Stimulated activated CD8-positive, alpha-beta memory T cell treated with anti-CD3 and anti-CD28 coated beads, Interleukin-7, amount 100 ng/mL, for 24 hours (primary cell): Measurements from ENCODE around the gene CTU1.

Experiments used
- DNase-seq: peaks from one replicate; pipeline ENCODE4 v3.0.0-alpha.2; 2020; ENCODE audit warnings: low read depth

Gene CTU1

GRCh38 chr19:51131780-51132680 is 23.8 kb upstream of the CTU1 start:
- no peak for DNase-seq

GRCh38 chr19:51129716-51130115 is 21.5 kb upstream of the CTU1 start:
- no peak for DNase-seq

- DNase-seq: no peak
Observed at GRCh38 chr19:51128227-51128626, 20.0 kb upstream of the CTU1 start.

- DNase-seq: no peak
Observed at GRCh38 chr19:51127755-51128154, 19.5 kb upstream of the CTU1 start.

- no peak for DNase-seq
Observed at GRCh38 chr19:51127032-51127431, 18.8 kb upstream of the CTU1 start.

- no peak for DNase-seq
Observed at GRCh38 chr19:51125421-51126075, 17.3 kb upstream of the CTU1 start.

- no peak for DNase-seq
Observed at GRCh38 chr19:51124729-51125128, 16.5 kb upstream of the CTU1 start, which contains the start of gene SIGLEC9. SIGLEC9 (plus strand) TSS chr19:51124906; CDS start chr19:51124975, 69 bp downstream.

- no peak for DNase-seq
Observed at GRCh38 chr19:51124216-51124615, 16.0 kb upstream of the CTU1 start.

GRCh38 chr19:51123802-51124201 is 15.6 kb upstream of the CTU1 start:
- DNase-seq: no peak

GRCh38 chr19:51123381-51123800 is 15.2 kb upstream of the CTU1 start:
- DNase-seq: no peak

- no peak for DNase-seq
Observed at GRCh38 chr19:51122112-51122981, 14.1 kb upstream of the CTU1 start.

- DNase-seq: no peak
Observed at GRCh38 chr19:51121257-51121656, 13.0 kb upstream of the CTU1 start.

GRCh38 chr19:51120160-51120559 is 12.0 kb upstream of the CTU1 start:
- DNase-seq: no peak

- DNase-seq: no peak
Observed at GRCh38 chr19:51119611-51120010, 11.4 kb upstream of the CTU1 start.

- DNase-seq: no peak
Observed at GRCh38 chr19:51119101-51119500, 10.9 kb upstream of the CTU1 start.

- no peak for DNase-seq
Observed at GRCh38 chr19:51116736-51117286, 8.6 kb upstream of the CTU1 start.

GRCh38 chr19:51114087-51114729 is 6.0 kb upstream of the CTU1 start:
- DNase-seq: no peak

GRCh38 chr19:51111606-51112005 is 3.4 kb upstream of the CTU1 start:
- no peak for DNase-seq

GRCh38 chr19:51110666-51110971 is 2.4 kb upstream of the CTU1 start:
- no peak for DNase-seq

- DNase-seq: no peak
Observed at GRCh38 chr19:51108805-51109146, 567 bp upstream of the CTU1 start.

GRCh38 chr19:51107406-51108065 is 673 bp downstream of the CTU1 start:
- DNase-seq: no peak
